ENCODE results near the gene LAX1. TPM values are rescaled to one million over a fixed set of nuclear protein-coding genes. Genes with fewer than 3 reads are reported as not detected.

LAX1 gene
- total RNA-seq, 1 donor, result not detected

DNA sequence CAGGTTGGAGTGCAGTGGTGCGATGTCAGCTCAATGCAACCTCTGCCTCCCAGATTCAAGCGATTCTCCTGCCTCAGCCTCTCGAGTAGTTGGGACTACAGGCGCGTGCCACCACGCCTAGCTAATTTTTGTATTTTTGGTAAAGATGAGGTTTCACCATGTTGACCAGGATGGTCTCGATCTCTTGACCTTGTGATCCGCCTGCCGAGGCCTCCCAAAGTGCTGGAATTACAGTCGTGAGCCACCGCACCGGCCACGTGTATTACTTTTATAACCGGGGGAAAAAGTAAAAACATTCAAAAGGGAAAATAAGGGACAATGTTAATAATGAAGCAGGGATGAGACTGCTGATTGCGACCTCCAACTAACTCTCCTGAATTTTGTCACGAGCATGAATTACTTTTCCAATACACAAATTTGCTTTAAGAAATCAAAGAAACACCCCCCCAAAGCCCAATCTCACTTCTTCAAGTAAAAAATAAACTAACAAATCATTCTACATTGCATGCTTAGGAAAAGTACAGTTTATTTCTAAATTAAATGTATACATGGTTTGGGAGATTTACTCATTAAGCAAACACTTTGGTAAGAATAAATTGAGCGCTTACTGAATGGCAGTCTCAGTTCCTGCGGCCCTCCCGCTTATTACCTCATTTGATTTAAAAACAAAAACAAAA is 29.9 kb downstream of the LAX1 start:
- Histone ChIP-seq H4K20me1 (ENCODE audit: insufficient read depth, low read length) (peaks cover 37% of the 10 kb centered on the region), H3K27me3 (ENCODE audit: insufficient read depth, low read length) (no peaks in the 10 kb centered on the region), H3K4me1 (ENCODE audit: insufficient read depth, low read length) (peaks cover 32% of the 10 kb centered on the region), H3K79me2 (ENCODE audit: insufficient read depth, low read length) (peaks cover 42% of the 10 kb centered on the region), H3K9me3 (ENCODE audit: low read depth, low read length) (no peaks in the 10 kb centered on the region), H3K4me2 (ENCODE audit: insufficient read depth, low read length) (peak overlapping the region; percentile 87), H2AFZ (ENCODE audit: low read length) (peak overlapping the region; percentile 88), H3K27ac (ENCODE audit: low read depth, low read length) (peak overlapping the region; percentile 92), H3K4me3 (ENCODE audit: insufficient read depth, low read length) (peak overlapping the region; percentile 88), H3K36me3 (ENCODE audit: insufficient read depth, low read length) (peaks cover 19% of the 10 kb centered on the region)
- TF ChIP-seq, protein P1, sequence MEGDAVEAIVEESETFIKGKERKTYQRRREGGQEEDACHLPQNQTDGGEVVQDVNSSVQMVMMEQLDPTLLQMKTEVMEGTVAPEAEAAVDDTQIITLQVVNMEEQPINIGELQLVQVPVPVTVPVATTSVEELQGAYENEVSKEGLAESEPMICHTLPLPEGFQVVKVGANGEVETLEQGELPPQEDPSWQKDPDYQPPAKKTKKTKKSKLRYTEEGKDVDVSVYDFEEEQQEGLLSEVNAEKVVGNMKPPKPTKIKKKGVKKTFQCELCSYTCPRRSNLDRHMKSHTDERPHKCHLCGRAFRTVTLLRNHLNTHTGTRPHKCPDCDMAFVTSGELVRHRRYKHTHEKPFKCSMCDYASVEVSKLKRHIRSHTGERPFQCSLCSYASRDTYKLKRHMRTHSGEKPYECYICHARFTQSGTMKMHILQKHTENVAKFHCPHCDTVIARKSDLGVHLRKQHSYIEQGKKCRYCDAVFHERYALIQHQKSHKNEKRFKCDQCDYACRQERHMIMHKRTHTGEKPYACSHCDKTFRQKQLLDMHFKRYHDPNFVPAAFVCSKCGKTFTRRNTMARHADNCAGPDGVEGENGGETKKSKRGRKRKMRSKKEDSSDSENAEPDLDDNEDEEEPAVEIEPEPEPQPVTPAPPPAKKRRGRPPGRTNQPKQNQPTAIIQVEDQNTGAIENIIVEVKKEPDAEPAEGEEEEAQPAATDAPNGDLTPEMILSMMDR (IDR thresholded peaks at IDR 0.05; ENCODE audit: extremely low read depth, low read depth, low read length), result no peak
- DNase-seq (ENCODE audit: insufficient read length, low spot score, missing footprints), result no peak

DNA sequence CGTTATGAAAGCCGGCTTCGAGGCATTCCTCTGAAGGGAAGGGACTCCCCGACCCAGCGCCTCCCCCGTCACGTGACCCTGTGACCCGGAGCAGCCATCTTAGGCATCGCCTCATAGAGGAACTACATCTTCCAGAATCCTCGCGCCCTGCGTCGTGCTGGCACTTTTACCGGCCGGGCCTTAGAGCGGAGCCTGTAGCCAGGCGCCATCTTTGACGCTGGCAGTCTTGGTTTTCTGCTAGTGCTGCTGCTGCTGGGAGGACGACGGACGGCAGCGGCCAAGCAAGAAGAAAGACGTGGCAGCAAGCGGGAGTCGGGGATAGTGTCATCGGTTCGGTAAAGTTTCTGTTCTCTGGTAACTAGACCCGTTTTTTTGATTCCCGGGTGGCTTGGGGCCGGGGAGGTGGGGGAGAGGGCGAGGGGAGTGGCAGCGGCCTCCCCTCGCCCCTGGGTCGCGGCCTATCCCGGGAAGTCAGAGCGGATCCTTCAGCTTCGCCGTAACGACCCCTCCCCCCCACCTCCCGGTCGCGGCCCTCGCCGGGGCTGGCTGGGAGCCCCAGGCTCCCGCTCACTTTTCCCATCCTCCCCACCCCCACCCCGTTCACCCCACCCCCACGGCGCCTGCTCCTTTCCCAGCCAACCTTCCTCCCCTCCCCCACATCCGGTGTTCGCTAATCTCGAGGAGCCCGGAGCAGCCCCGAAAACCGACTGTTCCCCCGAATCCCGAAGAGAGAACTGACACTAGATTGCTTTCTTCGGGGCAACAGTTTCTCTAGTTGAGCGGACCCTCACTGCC is 30.7 kb downstream of the LAX1 start, which contains the start of the genes ZBED6 and ZC3H11A:
TSS of gene ZBED6 (plus strand) at position 183 of the 795 bp plus-strand sequence. CDS start 1,900 bp downstream, outside the sequence.
TSS of gene ZC3H11A (plus strand) at position 183 of the 795 bp plus-strand sequence. CDS start 21,448 bp downstream, outside the sequence.
- Histone ChIP-seq H3K27ac (ENCODE audit: low read depth, low read length) (peak within 1 kb of the TSS; percentile 92), H3K4me2 (ENCODE audit: insufficient read depth, low read length) (peak within 1 kb of the TSS; percentile 89), H3K9me3 (ENCODE audit: low read depth, low read length) (no peaks in the 10 kb centered on the region), H3K4me3 (ENCODE audit: insufficient read depth, low read length) (peak within 1 kb of the TSS; percentile 88), H4K20me1 (ENCODE audit: insufficient read depth, low read length) (peaks cover 45% of the 10 kb centered on the region), H3K27me3 (ENCODE audit: insufficient read depth, low read length) (no peaks in the 10 kb centered on the region), H3K36me3 (ENCODE audit: insufficient read depth, low read length) (peaks cover 19% of the 10 kb centered on the region), H2AFZ (ENCODE audit: low read length) (peak within 1 kb of the TSS; percentile 88), H3K4me1 (ENCODE audit: insufficient read depth, low read length) (peaks cover 35% of the 10 kb centered on the region), H3K79me2 (ENCODE audit: insufficient read depth, low read length) (peaks cover 50% of the 10 kb centered on the region)
- DNase-seq (ENCODE audit: insufficient read length, low spot score, missing footprints), result peak; percentile 97
- TF ChIP-seq, protein P1 (IDR thresholded peaks at IDR 0.05; ENCODE audit: extremely low read depth, low read depth, low read length), result no peak

DNA sequence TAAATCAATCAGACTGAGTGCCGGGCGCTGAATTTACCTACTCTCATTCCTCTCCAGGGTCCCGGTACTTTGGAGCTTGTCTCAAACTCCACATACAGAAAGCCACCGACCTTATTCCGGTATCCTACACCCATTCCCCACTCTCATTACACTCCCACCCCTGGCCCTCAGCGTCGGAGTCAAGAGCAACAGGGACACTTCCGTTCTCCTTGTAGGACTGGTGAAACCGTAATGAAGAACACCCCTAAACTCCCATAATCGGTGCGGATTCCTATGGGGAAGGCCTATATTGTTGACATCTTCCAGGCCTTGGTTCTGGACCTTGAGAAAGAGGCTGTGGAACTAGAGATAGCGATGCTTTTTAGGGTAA is 31.2 kb downstream of the LAX1 start:
- Histone ChIP-seq H4K20me1 (ENCODE audit: insufficient read depth, low read length) (peaks cover 50% of the 10 kb centered on the region), H3K79me2 (ENCODE audit: insufficient read depth, low read length) (peaks cover 56% of the 10 kb centered on the region), H3K4me2 (ENCODE audit: insufficient read depth, low read length) (peak overlapping the region; percentile 89), H3K27ac (ENCODE audit: low read depth, low read length) (peak overlapping the region; percentile 92), H3K27me3 (ENCODE audit: insufficient read depth, low read length) (no peaks in the 10 kb centered on the region), H3K4me3 (ENCODE audit: insufficient read depth, low read length) (peak overlapping the region; percentile 88), H3K9me3 (ENCODE audit: low read depth, low read length) (no peaks in the 10 kb centered on the region), H2AFZ (ENCODE audit: low read length) (peak overlapping the region; percentile 46), H3K36me3 (ENCODE audit: insufficient read depth, low read length) (peaks cover 19% of the 10 kb centered on the region), H3K4me1 (ENCODE audit: insufficient read depth, low read length) (peaks cover 35% of the 10 kb centered on the region)
- TF ChIP-seq, protein P1 (IDR thresholded peaks at IDR 0.05; ENCODE audit: extremely low read depth, low read depth, low read length), result no peak
- peak; percentile 55 for DNase-seq (ENCODE audit: insufficient read length, low spot score, missing footprints)

DNA sequence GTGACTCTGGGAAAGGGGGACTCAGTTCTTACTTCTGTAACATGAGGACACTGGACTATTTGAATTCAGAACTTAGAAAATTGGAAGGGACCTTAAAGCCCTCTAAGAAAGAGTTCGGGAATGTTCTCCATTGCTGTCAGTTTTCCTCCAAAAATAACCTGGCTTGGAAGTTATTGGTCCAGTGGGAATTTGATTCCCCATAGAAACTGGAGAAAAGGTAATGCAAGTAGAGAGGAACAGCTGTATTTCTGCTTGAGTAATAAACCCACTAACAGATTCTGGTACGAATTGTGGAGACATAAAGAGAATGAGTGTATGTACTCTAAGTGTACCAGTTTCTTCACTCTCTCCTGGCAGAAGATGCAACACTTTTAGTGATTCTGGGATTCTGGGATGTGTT is 32.2 kb downstream of the LAX1 start:
- Histone ChIP-seq H3K79me2 (ENCODE audit: insufficient read depth, low read length) (peaks cover 66% of the 10 kb centered on the region), H3K9me3 (ENCODE audit: low read depth, low read length) (no peaks in the 10 kb centered on the region), H3K4me3 (ENCODE audit: insufficient read depth, low read length) (peak overlapping the region; percentile 88), H4K20me1 (ENCODE audit: insufficient read depth, low read length) (peaks cover 60% of the 10 kb centered on the region), H3K4me1 (ENCODE audit: insufficient read depth, low read length) (peaks cover 35% of the 10 kb centered on the region), H3K36me3 (ENCODE audit: insufficient read depth, low read length) (peaks cover 19% of the 10 kb centered on the region), H3K27ac (ENCODE audit: low read depth, low read length) (peak overlapping the region; percentile 92), H3K4me2 (ENCODE audit: insufficient read depth, low read length) (peak overlapping the region; percentile 89), H2AFZ (ENCODE audit: low read length) (no peak overlapping the region), H3K27me3 (ENCODE audit: insufficient read depth, low read length) (no peaks in the 10 kb centered on the region)
- DNase-seq (ENCODE audit: insufficient read length, low spot score, missing footprints), result no peak
- TF ChIP-seq, protein P1 (IDR thresholded peaks at IDR 0.05; ENCODE audit: extremely low read depth, low read depth, low read length), result no peak

All from osteoblast (primary cell).